ENCODE data around the gene ALDH1A3. TPM values are rescaled to one million over a fixed set of nuclear protein-coding genes. Genes with fewer than 3 reads are reported as not detected.

The ALDH1A3 gene
- total and polyA plus RNA-seq, 4 donors = 0.79 to 8.4 (median 1.4) TPM

- Histone ChIP-seq H3K9me3 (ENCODE audit: control insufficient read depth in 4 of 4, low read length in 3 of 4) (no peaks in the 10 kb centered on the region), H3K4me3 (ENCODE audit: low read depth in 1 of 3, low read length in 3 of 3) (no peak overlapping the region), H3K9ac (ENCODE audit: low read depth in 1 of 2, low read length in 2 of 2) (no peak overlapping the region), H3K36me3 (ENCODE audit: control insufficient read depth in 4 of 4, insufficient read depth in 3 of 4, low read depth in 1 of 4, low read length in 3 of 4) (no peaks in the 10 kb centered on the region), H3K27me3 (ENCODE audit: control insufficient read depth in 4 of 4, insufficient read depth in 4 of 4, low read length in 3 of 4) (no peaks in the 10 kb centered on the region), H3K27ac (ENCODE audit: low read depth in 1 of 2, low read length in 2 of 2) (no peak overlapping the region), H3K4me1 (ENCODE audit: control insufficient read depth in 4 of 4, insufficient read depth in 4 of 4, low read length in 3 of 4) (no peaks in the 10 kb centered on the region)
- DNase-seq (ENCODE audit: low spot score) = no peak
- TF ChIP-seq EGR1 (IDR thresholded peaks at IDR 0.05; ENCODE audit: low read depth in 2 of 2) = no peak
- TF ChIP-seq RXRA (IDR thresholded peaks at IDR 0.05) = no peak
- WGBS = 77% methylated on average over 13 of the region's 13 CpGs
Observed at GRCh38 chr15:100900136-100900794, 20.6 kb downstream of the ALDH1A3 start.

DNA sequence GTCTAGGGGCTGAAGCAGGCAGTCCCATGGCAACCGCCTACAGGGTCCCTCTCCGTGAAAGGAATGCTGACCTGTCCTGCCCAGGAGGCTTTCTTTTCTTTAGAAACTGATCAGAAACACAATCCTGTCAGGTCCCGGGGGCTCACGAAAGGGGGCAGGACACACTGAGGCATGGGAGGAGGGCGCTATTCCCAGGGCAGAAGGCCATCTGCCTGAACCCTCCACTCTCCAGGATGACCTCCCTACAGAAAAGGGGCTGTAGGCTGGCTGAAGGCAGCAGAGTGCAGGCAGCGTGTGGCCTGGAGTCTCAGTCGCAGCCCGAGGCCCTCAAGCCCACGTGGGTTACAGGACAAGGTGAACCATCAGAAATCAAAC, 21.2 kb downstream of the ALDH1A3 start:
- H3K9ac ChIP-seq (ENCODE audit: low read depth in 1 of 2, low read length in 2 of 2) = no peak overlapping the region
- 67% methylated on average over 9 of the region's 9 CpGs for WGBS
- no peak overlapping the region for H3K27ac ChIP-seq (ENCODE audit: low read depth in 1 of 2, low read length in 2 of 2)
- H3K4me1 ChIP-seq (ENCODE audit: control insufficient read depth in 4 of 4, insufficient read depth in 4 of 4, low read length in 3 of 4) = no peaks in the 10 kb centered on the region
- H3K4me3 ChIP-seq (ENCODE audit: low read depth in 1 of 3, low read length in 3 of 3) = no peak overlapping the region
- no peaks in the 10 kb centered on the region for H3K27me3 ChIP-seq (ENCODE audit: control insufficient read depth in 4 of 4, insufficient read depth in 4 of 4, low read length in 3 of 4)
- DNase-seq (ENCODE audit: low spot score) = no peak
- no peaks in the 10 kb centered on the region for H3K36me3 ChIP-seq (ENCODE audit: control insufficient read depth in 4 of 4, insufficient read depth in 3 of 4, low read depth in 1 of 4, low read length in 3 of 4)
- TF ChIP-seq FOXA2 (IDR thresholded peaks at IDR 0.05) (no peak), HNF4G (IDR thresholded peaks at IDR 0.05) (no peak), SP1 (IDR thresholded peaks at IDR 0.05) (no peak), MAX (IDR thresholded peaks at IDR 0.05) (no peak), ZBTB33 (IDR thresholded peaks at IDR 0.05) (no peak), REST (IDR thresholded peaks at IDR 0.05) (no peak), HNF4A (conservative IDR thresholded peaks at IDR 0.05) (no peak), TAF1 (conservative IDR thresholded peaks at IDR 0.05) (no peak), RAD21 (IDR thresholded peaks at IDR 0.05) (no peak), YY1 (IDR thresholded peaks at IDR 0.05) (no peak), GABPA (IDR thresholded peaks at IDR 0.05 in 1 of 2, conservative IDR thresholded peaks at IDR 0.05 in 1 of 2) (no peak)
- H3K9me3 ChIP-seq (ENCODE audit: control insufficient read depth in 4 of 4, low read length in 3 of 4) = no peaks in the 10 kb centered on the region

DNA sequence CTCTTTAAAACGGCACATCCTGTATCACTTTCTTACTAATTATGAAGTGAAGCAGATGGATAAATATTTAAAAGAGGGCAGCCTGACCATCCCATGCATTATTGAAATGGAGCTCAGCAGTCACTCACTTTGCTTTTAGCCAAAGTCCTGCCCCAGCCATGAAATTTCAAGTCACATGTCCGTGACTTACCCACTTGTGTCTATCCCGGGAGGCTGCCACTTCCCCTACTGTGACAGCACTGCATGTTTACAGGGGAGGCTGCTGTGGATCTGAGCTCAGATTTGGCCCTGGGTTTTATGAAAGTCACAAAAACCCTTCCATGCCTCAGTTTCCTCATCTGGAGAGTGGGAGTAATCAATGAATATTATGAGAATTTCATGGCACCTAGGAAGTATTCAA, 21.7 kb downstream of the ALDH1A3 start:
- H3K4me3 ChIP-seq (ENCODE audit: low read depth in 1 of 3, low read length in 3 of 3) = no peak overlapping the region
- H3K9me3 ChIP-seq (ENCODE audit: control insufficient read depth in 4 of 4, low read length in 3 of 4) = no peaks in the 10 kb centered on the region
- WGBS = 65% methylated on average over 3 of the region's 3 CpGs
- DNase-seq (ENCODE audit: low spot score) = no peak
- no peak for TF ChIP-seq CTCF (IDR thresholded peaks at IDR 0.05; ENCODE audit: low read depth, low read length, missing input control)
- no peak for TF ChIP-seq TAF1 (conservative IDR thresholded peaks at IDR 0.05)
- TF ChIP-seq NR2F2 (IDR thresholded peaks at IDR 0.05) = no peak
- TF ChIP-seq JUND (IDR thresholded peaks at IDR 0.05) = no peak
- TF ChIP-seq GABPA (IDR thresholded peaks at IDR 0.05 in 1 of 2, conservative IDR thresholded peaks at IDR 0.05 in 1 of 2) = no peak
- TF ChIP-seq YY1 (IDR thresholded peaks at IDR 0.05) = no peak
- TF ChIP-seq EGR1 (IDR thresholded peaks at IDR 0.05; ENCODE audit: low read depth in 2 of 2) = no peak
- TF ChIP-seq, protein P1, sequence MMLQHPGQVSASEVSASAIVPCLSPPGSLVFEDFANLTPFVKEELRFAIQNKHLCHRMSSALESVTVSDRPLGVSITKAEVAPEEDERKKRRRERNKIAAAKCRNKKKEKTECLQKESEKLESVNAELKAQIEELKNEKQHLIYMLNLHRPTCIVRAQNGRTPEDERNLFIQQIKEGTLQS (IDR thresholded peaks at IDR 0.05) = no peak
- no peaks in the 10 kb centered on the region for H3K27me3 ChIP-seq (ENCODE audit: control insufficient read depth in 4 of 4, insufficient read depth in 4 of 4, low read length in 3 of 4)
- no peak overlapping the region for H3K9ac ChIP-seq (ENCODE audit: low read depth in 1 of 2, low read length in 2 of 2)
- no peak overlapping the region for H3K27ac ChIP-seq (ENCODE audit: low read depth in 1 of 2, low read length in 2 of 2)
- H3K36me3 ChIP-seq (ENCODE audit: control insufficient read depth in 4 of 4, insufficient read depth in 3 of 4, low read depth in 1 of 4, low read length in 3 of 4) = no peaks in the 10 kb centered on the region
- no peaks in the 10 kb centered on the region for H3K4me1 ChIP-seq (ENCODE audit: control insufficient read depth in 4 of 4, insufficient read depth in 4 of 4, low read length in 3 of 4)
